ENCODE results near the gene SLC15A4. TPM values are rescaled to one million over a fixed set of nuclear protein-coding genes. Genes with fewer than 3 reads are reported as not detected.
A peak's percentile ranks its signal among the peaks of the same experiment; 100 is the strongest.

Gene SLC15A4
- total RNA-seq, 4 donors from 2014 or later = 41.3 to 55.1 (median 43.6) TPM

- H3K4me3 ChIP-seq (ENCODE audit: low read depth, poor library complexity, severe bottlenecking) = no peak overlapping the region
- peak in 1 of 2 donors; percentile 37 for DNase-seq (ENCODE audit: low spot score in 2 of 2)
- no peak for TF ChIP-seq CTCF (IDR thresholded peaks at IDR 0.05)
- no peak for TF ChIP-seq POLR2A (IDR thresholded peaks at IDR 0.05)
- intact Hi-C loops (cut with DNase I; ENCODE audit: low total_unique reads) = no loop called here
- 72 to 74% methylated on average over 3 of the region's 3 CpGs for WGBS, 2 donors
Observed at GRCh38 chr12:128754275-128754674, 69.5 kb downstream of the SLC15A4 start.

- no peak for TF ChIP-seq POLR2A (IDR thresholded peaks at IDR 0.05)
- no peak for TF ChIP-seq CTCF (IDR thresholded peaks at IDR 0.05)
- intact Hi-C loops (cut with DNase I; ENCODE audit: low total_unique reads) = no loop called here
- peak in 1 of 2 donors; percentile 71 for DNase-seq (ENCODE audit: low spot score in 2 of 2)
- WGBS, 2 donors = 36 to 44% methylated on average over 4 of the region's 4 CpGs
- no peak overlapping the region for H3K4me3 ChIP-seq (ENCODE audit: low read depth, poor library complexity, severe bottlenecking)
Observed at GRCh38 chr12:128753438-128753837, 70.3 kb downstream of the SLC15A4 start.

- intact Hi-C loops (cut with DNase I; ENCODE audit: low total_unique reads) = no loop called here
- TF ChIP-seq CTCF (IDR thresholded peaks at IDR 0.05) (no peak), POLR2A (IDR thresholded peaks at IDR 0.05) (no peak)
- WGBS, 2 donors = 83 to 86% methylated on average over 5 of the region's 5 CpGs
Observed at GRCh38 chr12:128752386-128752785, 71.4 kb downstream of the SLC15A4 start.

GRCh38 chr12:128747441-128747840, 76.3 kb downstream of the SLC15A4 start:
- 66 to 77% methylated on average over 12 of the region's 13 CpGs for WGBS, 2 donors
- H3K4me3 ChIP-seq (ENCODE audit: low read depth, poor library complexity, severe bottlenecking) = no peak overlapping the region
- no peak for TF ChIP-seq CTCF (IDR thresholded peaks at IDR 0.05)
- no peak for TF ChIP-seq POLR2A (IDR thresholded peaks at IDR 0.05)
- intact Hi-C loops (cut with DNase I; ENCODE audit: low total_unique reads) = loop anchor here (5.0 kb wide), 1 partner anchor 1125 kb away; no protein-coding TSS in a partner anchor
- no peak for DNase-seq (ENCODE audit: low spot score in 2 of 2)

More at GRCh38 chr12:128752386-128752785, 71.4 kb downstream of the SLC15A4 start:
- DNase-seq (ENCODE audit: low spot score in 2 of 2) = peak in 1 of 2 donors; percentile 20
- H3K4me3 ChIP-seq (ENCODE audit: low read depth, poor library complexity, severe bottlenecking) = no peak overlapping the region

GRCh38 chr12:128745772-128746689, 77.7 kb downstream of the SLC15A4 start:
- no peak for TF ChIP-seq CTCF (IDR thresholded peaks at IDR 0.05)
- TF ChIP-seq POLR2A (IDR thresholded peaks at IDR 0.05) = no peak
- 71 to 72% methylated on average over 11 of the region's 11 CpGs for WGBS, 2 donors
- no peak overlapping the region for H3K4me3 ChIP-seq (ENCODE audit: low read depth, poor library complexity, severe bottlenecking)
- intact Hi-C loops (cut with DNase I; ENCODE audit: low total_unique reads) = loop anchor here (5.0 kb wide), 1 partner anchor 1124 kb away; no protein-coding TSS in a partner anchor
- DNase-seq (ENCODE audit: low spot score in 2 of 2) = no peak
